H1 (cell line): ENCODE measurements around the gene MFSD2A. TPM values are rescaled to one million over a fixed set of nuclear protein-coding genes. Genes with fewer than 3 reads are reported as not detected.

Experiments
- ASH2L ChIP-seq: fragments of 200-600, 300-600 bp; sonication (generic); IDR thresholded peaks from one replicate; pipeline ENCODE4 v1.7.1; 2017; ENCODE audit warnings: low read length
- CEBPB ChIP-seq: IDR thresholded peaks from 2 replicates; pipeline ENCODE4 v1.6.1; 2012; ENCODE audit warnings: low read depth, low read length
- CHD1 ChIP-seq: IDR thresholded peaks from 2 replicates; pipeline ENCODE4 v1.6.1; 2012; ENCODE audit warnings: low read depth, low read length, improper control_type of control experiment
- E2F6 ChIP-seq: IDR thresholded peaks from 2 replicates; pipeline ENCODE4 v1.6.1; 2012; ENCODE audit warnings: inconsistent platforms
- GTF2F1 ChIP-seq: IDR thresholded peaks from 2 replicates; pipeline ENCODE4 v1.6.1; 2012; ENCODE audit warnings: low read depth, low read length, improper control_type of control experiment, borderline replicate concordance
- MAX ChIP-seq: IDR thresholded peaks from 2 replicates; pipeline ENCODE4 v1.6.1; 2012; ENCODE audit warnings: inconsistent platforms
- RBBP5 ChIP-seq: IDR thresholded peaks from 2 replicates; pipeline ENCODE4 v1.7.1; 2012; ENCODE audit warnings: low read depth, mild to moderate bottlenecking, inconsistent platforms, low read length, moderate library complexity, borderline replicate concordance
- RXRA ChIP-seq: IDR thresholded peaks from 2 replicates; pipeline ENCODE4 v1.6.1; 2011; ENCODE audit warnings: low read depth, mild to moderate bottlenecking, low read length, moderate library complexity; ENCODE audit not compliant: insufficient read depth
- SIN3A ChIP-seq, 2 experiments: IDR thresholded peaks in 1 of 2; conservative IDR thresholded peaks in 1 of 2; 2 replicates each; pipeline ENCODE4 v1.6.1; 2011 to 2012; ENCODE audit warnings: low read length in 2 of 2, improper control_type of control experiment in 1 of 2, low read depth in 1 of 2, mild to moderate bottlenecking in 1 of 2
- SP1 ChIP-seq: IDR thresholded peaks from 2 replicates; pipeline ENCODE4 v1.6.1; 2011; ENCODE audit warnings: low read depth, low read length
- TCF12 ChIP-seq: IDR thresholded peaks from 2 replicates; pipeline ENCODE4 v1.6.1; 2011; ENCODE audit warnings: low read depth, mild to moderate bottlenecking, low read length
- polyA plus RNA-seq, 7 experiments: library from polyadenylated mRNA; depleted of rRNA in 3 of 7; stranded (reverse) in 5 of 7; unstranded in 2 of 7; fragments of >200 nt in 5 of 7; fragments of 200-250 nt in 2 of 7; gene quantifications; 1 replicate in 5 of 7; 2 replicates in 1 of 7; 4 replicates in 1 of 7; pipeline versions ENCODE4 v1.2.1 to v1.2.3, GENCODE V29; 2011 to 2013; ENCODE audit warnings: missing spikeins in 2 of 7, mixed read lengths in 2 of 7
- total RNA-seq: library from RNA; stranded (reverse); fragmentation: NEBNext Ultra II Directional; extraction: Animal tissue kit (Norgen Biotek cat#: 25700); gene quantifications from 2 replicates; pipeline ENCODE4 v1.2.1, GENCODE V29; 2021

The MFSD2A gene
- total and polyA plus RNA-seq, 2 of the 8 experiments (the other 6 are each of a cell fraction or from before 2014, with no cell fraction given) = 18.3 to 25.9 TPM

GRCh38 chr1:39922251-39922688 is 32.7 kb upstream of the MFSD2A start (continued):
- peak; percentile 64; the same call in 1 of the 2 replicates for TF ChIP-seq E2F6
- peak; percentile 78 for TF ChIP-seq MAX
- 0 out of 2 replicates have a peak, but pooled peaks have one; percentile 61 for TF ChIP-seq RXRA
- TF ChIP-seq GTF2F1 = no peak
- no peak for TF ChIP-seq CEBPB
- peak; percentile 51; the same call in 1 of the 2 replicates for TF ChIP-seq SP1
- peak; percentile 31 for TF ChIP-seq ASH2L
- no peak for TF ChIP-seq SIN3A (conservative IDR thresholded peaks at IDR 0.05 in 1 of 2, IDR thresholded peaks at IDR 0.05 in 1 of 2; ENCODE audit: low read depth in 1 of 2, low read length in 2 of 2)
- TF ChIP-seq TCF12 = peak; percentile 86
- 0 out of 2 replicates have a peak, but pooled peaks have one; percentile 63 for TF ChIP-seq RBBP5
- TF ChIP-seq CHD1 = no peak
